Measurements from ENCODE around the gene MICALL1.

Gene MICALL1

DNA sequence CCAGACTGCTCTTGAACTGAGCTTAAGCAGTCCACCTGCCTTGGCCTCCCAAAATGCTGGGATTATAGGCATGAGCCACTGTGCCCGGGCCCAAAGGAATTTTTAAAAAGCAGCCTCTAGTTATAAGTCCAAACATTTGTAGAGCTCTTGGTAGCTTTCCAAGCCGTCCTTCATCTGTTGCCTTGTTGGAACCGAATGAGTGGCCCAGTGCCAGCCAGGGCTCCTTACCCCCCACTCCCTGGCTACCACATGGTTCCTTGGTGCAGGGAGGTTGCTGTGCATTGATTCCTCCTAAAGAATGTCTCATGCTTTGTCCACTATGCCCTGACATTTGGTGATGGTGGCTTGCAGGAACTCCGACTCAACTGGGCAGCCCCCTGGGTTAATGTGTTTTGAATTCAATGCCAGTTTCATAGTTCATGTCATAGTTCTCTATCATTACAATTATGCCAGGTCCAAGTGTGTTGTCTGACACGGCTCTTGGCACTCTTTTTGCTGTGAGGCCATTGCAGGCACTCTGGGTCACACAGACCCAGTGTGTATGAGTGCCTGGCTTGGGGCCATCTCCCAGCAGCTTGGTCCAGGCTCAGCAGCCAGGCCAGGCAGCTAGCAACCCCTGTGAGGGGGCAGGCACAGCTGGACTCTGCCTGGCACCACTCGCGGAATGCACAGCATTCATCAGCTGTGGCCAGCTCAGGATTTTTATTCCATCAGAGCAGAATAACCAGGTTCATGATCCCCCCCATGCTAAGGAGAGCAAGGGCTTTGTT lies 13.3 kb upstream of the MICALL1 start:
- H3K4me1 ChIP-seq (ENCODE audit: control insufficient read depth, insufficient read depth, low read length) = peaks cover 15% of the 10 kb centered on the region
- whole genome bisulfite sequencing, 2 experiments = 96% methylated on average over 7 of the region's 7 CpGs

DNA sequence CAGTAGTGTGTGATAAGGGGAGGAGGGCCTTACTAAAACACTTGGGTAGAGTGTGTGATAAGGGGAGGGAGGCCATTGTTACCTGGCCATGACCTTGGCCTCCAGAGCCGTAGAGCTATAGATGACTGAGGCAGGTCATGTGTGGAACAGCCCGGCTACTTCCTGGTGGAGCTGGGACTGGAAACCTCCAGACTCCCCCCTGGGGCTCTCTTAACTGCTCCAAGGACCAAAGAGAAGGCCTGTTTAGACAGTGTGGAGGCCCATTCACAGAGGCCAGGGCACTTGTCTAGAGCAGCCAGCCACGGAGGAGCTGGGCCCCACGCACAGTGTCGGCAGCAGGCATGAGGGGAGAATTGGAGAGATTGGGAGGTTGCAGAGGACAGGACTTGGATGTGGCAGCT lies 12.5 kb upstream of the MICALL1 start:
- Histone ChIP-seq H3K27ac (ENCODE audit: insufficient read depth, low read depth, low read length, poor library complexity, severe bottlenecking) (no peak overlapping the region), H3K4me1 (ENCODE audit: control insufficient read depth, insufficient read depth, low read length) (peaks cover 19% of the 10 kb centered on the region), H3K4me3 (ENCODE audit: insufficient read depth, low read depth, low read length) (no peak overlapping the region), H3K27me3 (ENCODE audit: control insufficient read depth, insufficient read depth, low read length, poor library complexity, severe bottlenecking) (no peaks in the 10 kb centered on the region), H3K36me3 (ENCODE audit: control insufficient read depth, insufficient read depth, low read length) (peaks cover 14% of the 10 kb centered on the region), H3K9me3 (ENCODE audit: control insufficient read depth, low read length) (no peaks in the 10 kb centered on the region)
- WGBS, 2 experiments = 92 to 94% methylated on average over 5 of the region's 5 CpGs

More for the DNA sequence above, 13.3 kb upstream of the MICALL1 start:
- Histone ChIP-seq H3K27me3 (ENCODE audit: control insufficient read depth, insufficient read depth, low read length, poor library complexity, severe bottlenecking) (no peaks in the 10 kb centered on the region), H3K36me3 (ENCODE audit: control insufficient read depth, insufficient read depth, low read length) (peaks cover 17% of the 10 kb centered on the region), H3K9me3 (ENCODE audit: control insufficient read depth, low read length) (no peaks in the 10 kb centered on the region), H3K27ac (ENCODE audit: insufficient read depth, low read depth, low read length, poor library complexity, severe bottlenecking) (no peak overlapping the region), H3K4me3 (ENCODE audit: insufficient read depth, low read depth, low read length) (no peak overlapping the region)

DNA sequence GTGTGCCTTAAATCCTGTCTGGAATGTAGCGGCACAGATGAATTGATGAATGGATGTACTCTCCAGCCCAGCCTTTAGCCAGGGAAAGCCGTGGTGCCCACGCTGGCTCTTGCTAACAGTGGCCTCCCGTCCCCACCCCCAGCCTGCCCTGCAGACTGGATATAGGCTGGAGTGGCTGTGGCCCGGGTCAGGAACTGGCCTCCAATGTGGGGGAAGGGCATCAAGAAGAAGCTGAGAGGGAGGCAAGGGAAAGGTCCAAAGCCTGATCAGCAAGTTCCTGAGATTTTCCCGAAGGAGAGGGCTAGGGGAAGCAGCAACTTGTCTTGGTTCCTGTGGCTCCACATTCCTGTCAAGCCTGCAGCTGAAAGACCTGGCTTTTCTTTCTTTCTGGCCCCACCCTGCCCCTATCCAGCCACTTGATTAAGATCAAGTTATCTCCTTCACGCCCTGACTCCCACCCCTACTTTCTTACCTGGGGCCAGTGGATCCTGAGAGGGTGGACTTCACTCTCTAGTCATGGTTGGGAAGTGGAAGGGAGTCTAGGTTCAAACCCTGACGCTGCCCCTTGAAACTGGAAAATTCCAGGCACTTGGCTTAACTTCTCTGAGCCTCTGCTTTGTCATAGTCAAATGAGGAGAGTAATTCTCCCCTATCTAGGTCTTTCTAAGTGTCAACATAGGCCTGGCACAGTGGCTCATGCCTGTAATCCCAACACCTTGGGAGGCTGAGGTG lies 11.0 kb upstream of the MICALL1 start:
- WGBS, 2 experiments = 51 to 52% methylated on average over 8 of the region's 8 CpGs
- Histone ChIP-seq H3K27me3 (ENCODE audit: control insufficient read depth, insufficient read depth, low read length, poor library complexity, severe bottlenecking) (no peaks in the 10 kb centered on the region), H3K4me3 (ENCODE audit: insufficient read depth, low read depth, low read length) (no peak overlapping the region), H3K9me3 (ENCODE audit: control insufficient read depth, low read length) (no peaks in the 10 kb centered on the region), H3K36me3 (ENCODE audit: control insufficient read depth, insufficient read depth, low read length) (peaks cover 2% of the 10 kb centered on the region), H3K27ac (ENCODE audit: insufficient read depth, low read depth, low read length, poor library complexity, severe bottlenecking) (peak overlapping the region; percentile 70), H3K4me1 (ENCODE audit: control insufficient read depth, insufficient read depth, low read length) (peaks cover 23% of the 10 kb centered on the region)

DNA sequence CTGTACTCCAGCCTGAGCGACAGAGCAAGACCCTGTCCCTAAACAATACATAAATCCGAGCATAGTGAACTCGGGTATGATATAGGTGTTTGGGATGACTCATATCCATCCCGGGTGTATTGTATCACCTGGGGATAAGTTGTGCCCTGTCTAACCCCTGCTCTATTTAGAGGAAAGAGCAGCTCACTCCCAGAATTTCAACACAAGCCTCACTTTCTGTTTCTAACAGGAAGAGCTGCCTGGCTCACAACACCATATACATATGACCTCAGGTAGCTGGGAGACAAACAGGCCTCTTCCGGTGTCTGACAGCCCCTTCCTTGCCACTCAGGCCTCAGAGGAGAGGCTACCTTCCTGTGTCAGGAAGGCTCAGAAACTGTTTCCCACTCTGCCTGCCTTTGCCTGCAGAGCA lies 9.9 kb upstream of the MICALL1 start:
- Histone ChIP-seq H3K4me3 (ENCODE audit: insufficient read depth, low read depth, low read length) (no peak overlapping the region), H3K27me3 (ENCODE audit: control insufficient read depth, insufficient read depth, low read length, poor library complexity, severe bottlenecking) (no peaks in the 10 kb centered on the region), H3K36me3 (ENCODE audit: control insufficient read depth, insufficient read depth, low read length) (no peaks in the 10 kb centered on the region), H3K4me1 (ENCODE audit: control insufficient read depth, insufficient read depth, low read length) (peaks cover 23% of the 10 kb centered on the region), H3K27ac (ENCODE audit: insufficient read depth, low read depth, low read length, poor library complexity, severe bottlenecking) (no peak overlapping the region), H3K9me3 (ENCODE audit: control insufficient read depth, low read length) (no peaks in the 10 kb centered on the region)
- 87 to 94% methylated on average over 5 of the region's 5 CpGs for WGBS, 2 experiments

DNA sequence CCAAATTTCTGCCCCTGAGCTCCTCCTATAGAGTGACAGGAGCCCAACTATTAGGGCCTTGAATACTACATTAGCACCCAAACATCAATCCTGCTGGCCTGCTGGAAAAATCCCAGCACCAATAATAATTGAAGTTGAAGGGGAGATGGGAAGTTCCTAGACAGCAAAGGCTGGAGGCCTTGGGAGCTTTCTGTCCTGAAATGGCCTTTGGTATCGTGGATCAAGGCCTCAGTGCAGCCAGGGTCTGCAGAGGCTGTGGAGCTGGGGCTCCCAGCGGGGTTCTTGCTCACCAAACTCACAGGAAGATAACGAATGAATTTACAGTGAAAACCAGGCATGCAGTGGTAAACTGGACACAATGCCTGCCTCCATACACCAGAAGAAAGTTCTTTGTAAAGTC lies 9.2 kb upstream of the MICALL1 start:
- H3K27me3 ChIP-seq (ENCODE audit: control insufficient read depth, insufficient read depth, low read length, poor library complexity, severe bottlenecking) = no peaks in the 10 kb centered on the region
- H3K4me1 ChIP-seq (ENCODE audit: control insufficient read depth, insufficient read depth, low read length) = peaks cover 23% of the 10 kb centered on the region
- H3K9me3 ChIP-seq (ENCODE audit: control insufficient read depth, low read length) = no peaks in the 10 kb centered on the region
- WGBS, 2 experiments = 79 to 90% methylated on average over 3 of the region's 3 CpGs
- no peak overlapping the region for H3K4me3 ChIP-seq (ENCODE audit: insufficient read depth, low read depth, low read length)
- peak overlapping the region; percentile 55 for H3K27ac ChIP-seq (ENCODE audit: insufficient read depth, low read depth, low read length, poor library complexity, severe bottlenecking)
- no peaks in the 10 kb centered on the region for H3K36me3 ChIP-seq (ENCODE audit: control insufficient read depth, insufficient read depth, low read length)

DNA sequence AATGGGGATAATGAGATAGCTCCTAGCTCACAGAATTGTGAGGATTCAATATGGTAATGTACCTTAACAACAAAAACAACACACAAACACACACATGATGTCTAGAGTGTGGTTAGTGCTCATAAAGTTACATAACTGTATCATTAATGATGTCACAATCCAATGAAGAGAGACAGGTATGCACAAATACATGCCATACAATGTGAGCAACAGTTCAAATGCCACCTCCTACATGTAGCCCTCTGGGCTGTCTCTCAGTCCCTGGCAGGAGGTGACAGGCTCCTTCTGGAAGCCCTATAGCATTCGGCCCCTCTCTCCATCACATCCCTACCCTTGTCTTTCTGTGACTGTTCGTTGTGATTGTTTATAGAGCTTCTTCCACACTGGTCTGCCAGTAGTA lies 8.3 kb upstream of the MICALL1 start:
- Histone ChIP-seq H3K4me1 (ENCODE audit: control insufficient read depth, insufficient read depth, low read length) (peaks cover 23% of the 10 kb centered on the region), H3K36me3 (ENCODE audit: control insufficient read depth, insufficient read depth, low read length) (no peaks in the 10 kb centered on the region), H3K27me3 (ENCODE audit: control insufficient read depth, insufficient read depth, low read length, poor library complexity, severe bottlenecking) (no peaks in the 10 kb centered on the region), H3K27ac (ENCODE audit: insufficient read depth, low read depth, low read length, poor library complexity, severe bottlenecking) (no peak overlapping the region), H3K4me3 (ENCODE audit: insufficient read depth, low read depth, low read length) (no peak overlapping the region), H3K9me3 (ENCODE audit: control insufficient read depth, low read length) (no peaks in the 10 kb centered on the region)
- WGBS, 2 experiments = 85 to 100% methylated on average over 1 to 2 of the region's 2 CpGs

DNA sequence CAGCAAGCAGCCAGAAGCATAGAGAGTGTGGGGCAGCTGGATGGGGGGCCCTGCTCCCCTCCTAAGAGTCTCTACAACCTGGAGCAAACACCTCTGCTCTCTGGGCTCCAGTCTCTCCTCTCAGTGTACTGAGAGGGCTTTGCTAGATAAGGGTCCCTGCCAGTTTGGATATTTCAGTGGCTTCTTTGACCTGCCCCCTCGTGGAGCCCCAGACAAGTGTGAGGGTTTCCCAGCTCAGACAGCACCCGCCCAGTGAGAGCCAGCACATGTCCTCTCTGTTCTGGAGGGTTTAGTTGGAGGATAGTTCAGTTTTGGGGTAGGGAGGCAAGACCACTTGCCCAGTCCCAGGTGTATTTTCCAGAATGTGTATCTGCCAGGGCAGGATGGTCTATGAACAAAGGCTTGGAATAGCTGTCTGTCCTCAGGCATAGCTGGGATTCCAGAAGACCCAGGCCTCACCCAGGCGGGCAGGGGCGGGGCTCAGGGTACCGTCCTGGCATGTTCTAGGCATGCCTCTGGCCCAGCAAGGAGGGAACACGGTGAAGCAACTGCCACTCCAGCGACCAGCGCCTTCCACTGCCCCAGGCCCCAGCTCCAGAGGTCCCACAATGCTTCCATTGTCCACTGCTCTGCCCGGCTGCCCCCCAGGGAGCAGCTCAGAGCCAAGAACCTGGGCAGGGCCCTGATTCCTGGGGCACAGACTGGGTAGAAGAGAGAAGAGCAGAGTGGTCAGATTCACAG lies 7.5 kb upstream of the MICALL1 start:
- WGBS, 2 experiments = 75 to 78% methylated on average over 9 of the region's 9 CpGs
- Histone ChIP-seq H3K4me3 (ENCODE audit: insufficient read depth, low read depth, low read length) (no peak overlapping the region), H3K4me1 (ENCODE audit: control insufficient read depth, insufficient read depth, low read length) (peaks cover 23% of the 10 kb centered on the region), H3K9me3 (ENCODE audit: control insufficient read depth, low read length) (no peaks in the 10 kb centered on the region), H3K27me3 (ENCODE audit: control insufficient read depth, insufficient read depth, low read length, poor library complexity, severe bottlenecking) (no peaks in the 10 kb centered on the region), H3K27ac (ENCODE audit: insufficient read depth, low read depth, low read length, poor library complexity, severe bottlenecking) (peak overlapping the region; percentile 26), H3K36me3 (ENCODE audit: control insufficient read depth, insufficient read depth, low read length) (no peaks in the 10 kb centered on the region)

DNA sequence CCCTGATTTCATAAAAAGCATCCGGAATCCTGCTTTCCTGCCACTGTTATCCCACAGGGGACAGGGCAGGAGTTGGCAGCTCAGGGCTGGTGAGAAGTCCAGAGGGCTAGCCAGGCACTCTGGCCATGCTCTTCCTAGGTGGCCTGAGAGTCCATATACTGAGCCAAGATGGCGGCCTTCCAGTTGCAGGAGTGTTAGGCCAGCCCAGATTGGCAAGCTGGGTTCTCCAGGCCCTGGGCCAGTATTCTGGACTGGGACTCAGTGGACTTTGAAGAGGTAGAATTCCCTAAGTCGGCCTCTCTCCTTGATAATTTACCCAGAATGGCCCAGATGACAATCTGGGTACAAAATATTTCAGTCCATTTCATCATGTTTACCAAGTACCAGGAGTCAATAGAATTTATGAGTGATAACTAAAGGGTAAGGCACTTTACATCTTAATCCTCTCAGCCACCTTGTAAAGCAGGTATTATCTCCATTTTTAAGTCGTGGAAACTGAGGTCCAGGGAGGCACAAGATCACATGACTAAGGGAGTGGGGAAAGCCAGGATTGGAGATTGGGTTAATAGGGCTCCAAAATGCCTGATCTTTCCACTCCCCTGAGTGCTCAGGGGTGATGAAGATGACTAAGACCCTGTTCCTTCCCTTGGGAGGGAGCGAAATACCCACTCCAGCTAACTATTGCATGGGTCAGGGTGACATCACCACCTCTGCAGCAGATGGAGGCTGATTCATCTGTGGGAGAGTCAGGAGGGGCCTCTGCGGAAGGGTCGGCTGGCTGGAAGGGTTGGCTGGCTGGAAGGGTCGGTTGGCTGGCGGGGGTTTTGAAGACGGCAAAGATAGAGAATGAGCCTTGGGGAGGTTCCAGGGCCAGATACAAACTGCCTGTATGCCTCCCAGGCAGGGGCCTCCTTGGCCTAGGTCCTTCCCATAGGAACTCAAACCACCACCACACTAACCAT lies 1.2 kb upstream of the MICALL1 start:
- Histone ChIP-seq H3K4me1 (ENCODE audit: control insufficient read depth, insufficient read depth, low read length) (peaks cover 9% of the 10 kb centered on the region), H3K27me3 (ENCODE audit: control insufficient read depth, insufficient read depth, low read length, poor library complexity, severe bottlenecking) (no peaks in the 10 kb centered on the region), H3K4me3 (ENCODE audit: insufficient read depth, low read depth, low read length) (no peak overlapping the region), H3K27ac (ENCODE audit: insufficient read depth, low read depth, low read length, poor library complexity, severe bottlenecking) (no peak overlapping the region), H3K9me3 (ENCODE audit: control insufficient read depth, low read length) (no peaks in the 10 kb centered on the region), H3K36me3 (ENCODE audit: control insufficient read depth, insufficient read depth, low read length) (no peaks in the 10 kb centered on the region)
- 84 to 85% methylated on average over 10 of the region's 10 CpGs for WGBS, 2 experiments

DNA sequence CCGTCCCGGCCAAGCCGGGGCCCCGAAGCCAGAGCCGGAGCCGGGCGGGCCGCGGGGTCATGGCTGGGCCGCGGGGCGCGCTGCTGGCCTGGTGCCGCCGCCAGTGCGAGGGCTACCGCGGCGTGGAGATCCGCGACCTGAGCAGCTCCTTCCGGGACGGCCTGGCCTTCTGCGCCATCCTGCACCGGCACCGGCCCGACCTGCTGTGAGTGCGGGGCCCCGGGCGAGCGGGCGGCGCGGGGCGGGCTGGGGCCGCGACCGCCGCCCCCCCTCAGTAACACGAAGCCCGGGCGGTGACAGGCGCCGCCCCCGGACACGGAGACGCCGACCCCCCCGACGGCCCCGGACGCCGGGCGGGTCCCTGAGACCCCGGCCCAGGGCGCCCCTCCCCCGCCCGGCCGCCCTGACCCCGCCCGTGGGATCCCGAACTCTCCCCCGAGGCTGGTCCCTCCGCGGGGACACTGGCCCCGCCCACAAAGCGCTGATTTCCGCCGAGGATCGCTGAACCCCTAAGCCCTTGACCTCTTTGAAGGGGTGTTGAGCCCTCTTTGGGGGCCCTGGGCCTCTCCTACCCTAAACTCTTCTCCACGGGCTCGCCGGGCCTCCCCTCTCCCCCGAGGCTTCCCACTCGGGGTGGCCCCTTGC lies 389 bp downstream of the MICALL1 start:
- Histone ChIP-seq H3K27ac (ENCODE audit: insufficient read depth, low read depth, low read length, poor library complexity, severe bottlenecking) (no peak overlapping the region), H3K9me3 (ENCODE audit: control insufficient read depth, low read length) (no peaks in the 10 kb centered on the region), H3K36me3 (ENCODE audit: control insufficient read depth, insufficient read depth, low read length) (no peaks in the 10 kb centered on the region), H3K4me1 (ENCODE audit: control insufficient read depth, insufficient read depth, low read length) (peaks cover 20% of the 10 kb centered on the region), H3K27me3 (ENCODE audit: control insufficient read depth, insufficient read depth, low read length, poor library complexity, severe bottlenecking) (no peaks in the 10 kb centered on the region), H3K4me3 (ENCODE audit: insufficient read depth, low read depth, low read length) (peak overlapping the region; percentile 63)
- 2% methylated on average over 75 of the region's 75 CpGs for WGBS, 2 experiments
